ENCODE measurements around the gene DNAAF8. TPM values are rescaled to one million over a fixed set of nuclear protein-coding genes. Genes with fewer than 3 reads are reported as not detected.

Gene DNAAF8
- polyA plus RNA-seq, 1 of the 3 experiments (the other 2 are of a cell fraction) = 3.1 TPM

GRCh38 chr16:4696905-4697847 lies 37.2 kb upstream of the DNAAF8 start:
- 93% methylated on average over 18 of the region's 33 CpGs for WGBS (ENCODE audit: low lambda C conversion rate)
- CTCF ChIA-PET = interaction anchor here (1.0 to 1.3 kb wide), 3 partner anchors 14 to 36 kb away, joined by 3 to 4 read pairs (median 3); no protein-coding TSS in a partner anchor
- H3K4me3 ChIP-seq (ENCODE audit: low read depth in 2 of 2, low read length in 1 of 2) = no peak overlapping the region
- 0 out of 2 replicates have a peak, but pooled peaks have one; percentile 11 for TF ChIP-seq POLR2AphosphoS5 (IDR thresholded peaks at IDR 0.05; ENCODE audit: low read depth, low read length)
- no peak for TF ChIP-seq PBX3 (IDR thresholded peaks at IDR 0.05)
- no peak overlapping the region for H3K27ac ChIP-seq (ENCODE audit: low read depth in 2 of 2, low read length in 1 of 2)
- DNase-seq = peak; percentile 25
- no peaks in the 10 kb centered on the region for H3K27me3 ChIP-seq (ENCODE audit: insufficient read depth)
- peaks cover 17% of the 10 kb centered on the region for H3F3A ChIP-seq (replicated peaks; ENCODE audit: insufficient read depth)
- no peak overlapping the region for H3K9ac ChIP-seq
- H2AFZ ChIP-seq (ENCODE audit: low read depth) = no peak overlapping the region
- no peak overlapping the region for H3K4me2 ChIP-seq
- POLR2A ChIA-PET = interaction anchor here (0.6 to 1.1 kb wide), 2 partner anchors 24 to 124 kb away, joined by 4 read pairs; no protein-coding TSS in a partner anchor
- no peaks in the 10 kb centered on the region for H3K9me3 ChIP-seq
- H3K36me3 ChIP-seq (replicated peaks in 1 of 2; ENCODE audit: control insufficient read depth in 1 of 2, insufficient read depth in 2 of 2, low read length in 1 of 2) = peaks cover 13 to 71% of the 10 kb centered on the region in 2 experiments
- H4K20me1 ChIP-seq (ENCODE audit: insufficient read depth) = no peaks in the 10 kb centered on the region
- peaks cover 0 to 23% of the 10 kb centered on the region in 2 experiments; a peak in 1 of 4 replicates for H3K4me1 ChIP-seq (ENCODE audit: control insufficient read depth in 1 of 2, insufficient read depth in 2 of 2, low read depth in 1 of 2, low read length in 1 of 2)
- peaks cover 11% of the 10 kb centered on the region; the same call in 1 of the 2 replicates for H3K79me2 ChIP-seq (ENCODE audit: insufficient read depth)
- H3K9me2 ChIP-seq = no peaks in the 10 kb centered on the region

- TF ChIP-seq SIN3A (IDR thresholded peaks at IDR 0.05; ENCODE audit: borderline replicate concordance, low read depth, low read length) (no peak), MXI1 (IDR thresholded peaks at IDR 0.05; ENCODE audit: low read depth, low read length) (no peak), PBX3 (IDR thresholded peaks at IDR 0.05) (no peak), USF2 (IDR thresholded peaks at IDR 0.05; ENCODE audit: borderline replicate concordance, low read depth, low read length) (no peak), FOXJ3 (CRISPR knock-in tag; IDR thresholded peaks at IDR 0.05) (no peak), FOXM1 (IDR thresholded peaks at IDR 0.05; ENCODE audit: low read depth) (no peak), IRF3 (IDR thresholded peaks at IDR 0.05; ENCODE audit: low read depth, low read length) (no peak), EZH2phosphoT487 (IDR thresholded peaks at IDR 0.05; ENCODE audit: borderline replicate concordance, low read depth) (no peak), ZBTB33 (IDR thresholded peaks at IDR 0.05; ENCODE audit: borderline replicate concordance, low read depth) (no peak), JUND (IDR thresholded peaks at IDR 0.05) (no peak), GABPA (IDR thresholded peaks at IDR 0.05; ENCODE audit: low read depth) (no peak), MEF2A (IDR thresholded peaks at IDR 0.05; ENCODE audit: borderline replicate concordance, low read depth) (no peak), TCF12 (IDR thresholded peaks at IDR 0.05) (no peak), RXRA (IDR thresholded peaks at IDR 0.05; ENCODE audit: borderline replicate concordance, low read depth) (no peak), NFIC (IDR thresholded peaks at IDR 0.05; ENCODE audit: borderline replicate concordance) (no peak)
- WGBS (ENCODE audit: low lambda C conversion rate) = no CpG with 5 or more reads among the region's 9 CpGs
- POLR2A ChIA-PET = interaction anchor here (0.6 to 1.1 kb wide), 3 partner anchors 23 to 138 kb away, joined by 3 to 4 read pairs (median 4); no protein-coding TSS in a partner anchor
These were observed 36.5 kb upstream of the DNAAF8 start for GRCh38 chr16:4697848-4698291.

More at GRCh38 chr16:4697848-4698291, 36.5 kb upstream of the DNAAF8 start:
- H3K27ac ChIP-seq (ENCODE audit: low read depth in 2 of 2, low read length in 1 of 2) = no peak overlapping the region
- CTCF ChIA-PET = interaction anchor here (1.0 to 1.2 kb wide), 2 partner anchors 24 to 35 kb away, joined by 3 read pairs; no protein-coding TSS in a partner anchor
- no peaks in the 10 kb centered on the region for H3K9me3 ChIP-seq
- peaks cover 11% of the 10 kb centered on the region; the same call in 1 of the 2 replicates for H3K79me2 ChIP-seq (ENCODE audit: insufficient read depth)
- no peak overlapping the region for H3K9ac ChIP-seq
- H2AFZ ChIP-seq (ENCODE audit: low read depth) = no peak overlapping the region
- H3K4me3 ChIP-seq (ENCODE audit: low read depth in 2 of 2, low read length in 1 of 2) = no peak overlapping the region
- H3F3A ChIP-seq (replicated peaks; ENCODE audit: insufficient read depth) = peaks cover 15% of the 10 kb centered on the region
- H3K36me3 ChIP-seq (replicated peaks in 1 of 2; ENCODE audit: control insufficient read depth in 1 of 2, insufficient read depth in 2 of 2, low read length in 1 of 2) = peaks cover 13 to 76% of the 10 kb centered on the region in 2 experiments
- H3K27me3 ChIP-seq (ENCODE audit: insufficient read depth) = no peaks in the 10 kb centered on the region
- DNase-seq = no peak
- peaks cover 0 to 16% of the 10 kb centered on the region in 2 experiments; a peak in 1 of 4 replicates for H3K4me1 ChIP-seq (ENCODE audit: control insufficient read depth in 1 of 2, insufficient read depth in 2 of 2, low read depth in 1 of 2, low read length in 1 of 2)
- H4K20me1 ChIP-seq (ENCODE audit: insufficient read depth) = no peaks in the 10 kb centered on the region
- no peak overlapping the region for H3K4me2 ChIP-seq
- H3K9me2 ChIP-seq = no peaks in the 10 kb centered on the region

Measured in SK-N-SH (cell line).